Gastroesophageal sphincter (tissue), 3 donors: ENCODE measurements around the gene WTIP.

Experiments
- EP300 ChIP-seq: sonication (generic); formaldehyde crosslinking; IDR thresholded peaks from one replicate; pipeline ENCODE4 v1.6.1; 2017; ENCODE audit warnings: antibody characterized with exemption, mild to moderate bottlenecking
- POLR2A ChIP-seq, 2 donors: fragments of 450-650 bp; IDR thresholded peaks; one replicate each; pipeline ENCODE4 v1.6.1; 2017; ENCODE audit warnings: antibody characterized with exemption in 2 of 2, mild to moderate bottlenecking in 2 of 2, moderate library complexity in 1 of 2
- POLR2AphosphoS5 ChIP-seq: sonication (generic); formaldehyde crosslinking; IDR thresholded peaks from one replicate; pipeline ENCODE4 v1.6.1; 2017; ENCODE audit warnings: antibody characterized with exemption
- TF ChIP-seq, protein P1 (sequence below), 4 experiments: fragments of 200-600 bp in 2 of 4; fragments of 450-650 bp in 2 of 4; sonication (generic) in 1 of 4; IDR thresholded peaks; one replicate each; pipeline ENCODE4 v1.5.1; 2017 to 2019; ENCODE audit warnings: antibody characterized with exemption in 4 of 4, mild to moderate bottlenecking in 2 of 4, moderate library complexity in 2 of 4

GRCh38 chr19:34452723-34453122, 28.8 kb upstream of the WTIP start:
- TF ChIP-seq, protein P1, sequence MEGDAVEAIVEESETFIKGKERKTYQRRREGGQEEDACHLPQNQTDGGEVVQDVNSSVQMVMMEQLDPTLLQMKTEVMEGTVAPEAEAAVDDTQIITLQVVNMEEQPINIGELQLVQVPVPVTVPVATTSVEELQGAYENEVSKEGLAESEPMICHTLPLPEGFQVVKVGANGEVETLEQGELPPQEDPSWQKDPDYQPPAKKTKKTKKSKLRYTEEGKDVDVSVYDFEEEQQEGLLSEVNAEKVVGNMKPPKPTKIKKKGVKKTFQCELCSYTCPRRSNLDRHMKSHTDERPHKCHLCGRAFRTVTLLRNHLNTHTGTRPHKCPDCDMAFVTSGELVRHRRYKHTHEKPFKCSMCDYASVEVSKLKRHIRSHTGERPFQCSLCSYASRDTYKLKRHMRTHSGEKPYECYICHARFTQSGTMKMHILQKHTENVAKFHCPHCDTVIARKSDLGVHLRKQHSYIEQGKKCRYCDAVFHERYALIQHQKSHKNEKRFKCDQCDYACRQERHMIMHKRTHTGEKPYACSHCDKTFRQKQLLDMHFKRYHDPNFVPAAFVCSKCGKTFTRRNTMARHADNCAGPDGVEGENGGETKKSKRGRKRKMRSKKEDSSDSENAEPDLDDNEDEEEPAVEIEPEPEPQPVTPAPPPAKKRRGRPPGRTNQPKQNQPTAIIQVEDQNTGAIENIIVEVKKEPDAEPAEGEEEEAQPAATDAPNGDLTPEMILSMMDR (IDR thresholded peaks at IDR 0.05), result no peak
- TF ChIP-seq EP300 (no peak), POLR2A (IDR thresholded peaks at IDR 0.05) (no peak), POLR2AphosphoS5 (no peak)
